Mucosa of descending colon (tissue), 3 donors: ENCODE results near the gene APBB2. TPM values are rescaled to one million over a fixed set of nuclear protein-coding genes. Genes with fewer than 3 reads are reported as not detected.

Experiments used
- ATAC-seq: fragments of 200-7000 bp; cut with Tn5 transposase; one replicate; pipeline ENCODE4 v1.9.1; 2020; ENCODE audit warnings: mild to moderate bottlenecking, moderate library complexity
- DNase-seq, 3 donors: peaks; one replicate each; pipeline ENCODE4 v3.0.0-alpha.2; 2020
- H3K36me3 ChIP-seq: fragments of 200-600 bp; one replicate; pipeline ENCODE4 v1.8.0; 2021; ENCODE audit warnings: low read depth, mild to moderate bottlenecking
- H3K4me1 ChIP-seq: fragments of 200-600 bp; one replicate; pipeline ENCODE4 v1.8.0; 2021; ENCODE audit warnings: low read depth, mild to moderate bottlenecking
- H3K4me3 ChIP-seq: fragments of 200-600 bp; one replicate; pipeline ENCODE4 v1.8.0; 2021; ENCODE audit warnings: mild to moderate bottlenecking
- H3K9me3 ChIP-seq: fragments of 200-600 bp; one replicate; pipeline ENCODE4 v1.8.0; 2021; ENCODE audit warnings: mild to moderate bottlenecking
- intact Hi-C, 2 donors: fragments of 100-400 bp; cut with DNase I in 1 of 2; cut with micrococcal nuclease in 1 of 2; formaldehyde crosslinking; loops; one replicate each; pipeline versions ENCODE4 v1.11.0 to v1.11.1; 2022; cut with DNase I, micrococcal nuclease
- total RNA-seq, 3 donors: library from RNA; stranded (reverse); fragmentation: NEBNext Ultra II Directional in 2 of 3; extraction: Animal tissue kit (Norgen Biotek cat#: 25700) in 2 of 3; gene quantifications; one replicate each; pipeline versions ENCODE4 v1.2.1 to v1.2.4, GENCODE V29; 2021 to 2023
- TF ChIP-seq, protein P1 (sequence below): fragments of 200-600 bp; IDR thresholded peaks from one replicate; pipeline ENCODE4 v1.8.0; 2022; ENCODE audit warnings: antibody characterized with exemption, mild to moderate bottlenecking
- donor health status: DM: no; HTN: no; CAD: no; lungs with moderate emphysema.
- donor health status: DM: no; HTN: no; CAD: no.
- donor health status: DM: no; HTN: yes; CAD: no.

APBB2 gene
- total RNA-seq, 3 donors from 2014 or later = 26.3 to 68.3 (median 29.6) TPM

- DNase-seq = no peak
- no peaks in the 10 kb centered on the region for H3K36me3 ChIP-seq
- no peaks in the 10 kb centered on the region for H3K4me1 ChIP-seq
- no peak for ATAC-seq
- TF ChIP-seq, protein P1, sequence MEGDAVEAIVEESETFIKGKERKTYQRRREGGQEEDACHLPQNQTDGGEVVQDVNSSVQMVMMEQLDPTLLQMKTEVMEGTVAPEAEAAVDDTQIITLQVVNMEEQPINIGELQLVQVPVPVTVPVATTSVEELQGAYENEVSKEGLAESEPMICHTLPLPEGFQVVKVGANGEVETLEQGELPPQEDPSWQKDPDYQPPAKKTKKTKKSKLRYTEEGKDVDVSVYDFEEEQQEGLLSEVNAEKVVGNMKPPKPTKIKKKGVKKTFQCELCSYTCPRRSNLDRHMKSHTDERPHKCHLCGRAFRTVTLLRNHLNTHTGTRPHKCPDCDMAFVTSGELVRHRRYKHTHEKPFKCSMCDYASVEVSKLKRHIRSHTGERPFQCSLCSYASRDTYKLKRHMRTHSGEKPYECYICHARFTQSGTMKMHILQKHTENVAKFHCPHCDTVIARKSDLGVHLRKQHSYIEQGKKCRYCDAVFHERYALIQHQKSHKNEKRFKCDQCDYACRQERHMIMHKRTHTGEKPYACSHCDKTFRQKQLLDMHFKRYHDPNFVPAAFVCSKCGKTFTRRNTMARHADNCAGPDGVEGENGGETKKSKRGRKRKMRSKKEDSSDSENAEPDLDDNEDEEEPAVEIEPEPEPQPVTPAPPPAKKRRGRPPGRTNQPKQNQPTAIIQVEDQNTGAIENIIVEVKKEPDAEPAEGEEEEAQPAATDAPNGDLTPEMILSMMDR = no peak
- H3K9me3 ChIP-seq = no peaks in the 10 kb centered on the region
- intact Hi-C loops = no loop called here
- no peak overlapping the region for H3K4me3 ChIP-seq
Measured at GRCh38 chr4:41014158-41014557, 200.2 kb downstream of the APBB2 start.

DNA sequence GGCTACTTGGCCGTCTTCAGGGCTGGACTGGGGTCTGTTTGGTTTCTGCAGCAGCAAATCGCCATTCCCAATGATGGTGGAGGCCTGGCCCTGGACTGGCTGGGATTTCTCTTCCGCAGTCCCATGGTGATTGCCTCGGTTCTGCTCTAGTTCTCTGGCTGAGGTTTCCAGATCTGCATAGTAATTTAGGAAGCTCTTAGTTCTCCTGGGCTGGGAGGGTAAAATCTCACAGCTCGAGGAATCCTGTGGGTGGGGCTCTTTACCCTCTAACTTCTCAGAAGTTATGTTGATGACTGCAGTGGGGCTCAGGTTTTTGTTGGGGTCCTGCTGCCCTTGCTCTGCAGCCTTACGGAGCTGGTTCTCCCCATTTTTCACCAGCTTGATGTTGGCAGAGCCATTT, 200.6 kb downstream of the APBB2 start:
- H3K9me3 ChIP-seq = no peaks in the 10 kb centered on the region
- ATAC-seq (no peak), DNase-seq (no peak)
- intact Hi-C loops = no loop called here
- H3K36me3 ChIP-seq = no peaks in the 10 kb centered on the region
- H3K4me3 ChIP-seq = no peak overlapping the region
- TF ChIP-seq, protein P1 = no peak
- no peaks in the 10 kb centered on the region for H3K4me1 ChIP-seq

GRCh38 chr4:41012911-41013310, 201.4 kb downstream of the APBB2 start:
- Histone ChIP-seq H3K9me3 (no peaks in the 10 kb centered on the region), H3K4me3 (no peak overlapping the region), H3K4me1 (no peaks in the 10 kb centered on the region), H3K36me3 (no peaks in the 10 kb centered on the region)
- ATAC-seq = no peak
- intact Hi-C loops = no loop called here
- no peak for DNase-seq
- TF ChIP-seq, protein P1 = no peak

DNA sequence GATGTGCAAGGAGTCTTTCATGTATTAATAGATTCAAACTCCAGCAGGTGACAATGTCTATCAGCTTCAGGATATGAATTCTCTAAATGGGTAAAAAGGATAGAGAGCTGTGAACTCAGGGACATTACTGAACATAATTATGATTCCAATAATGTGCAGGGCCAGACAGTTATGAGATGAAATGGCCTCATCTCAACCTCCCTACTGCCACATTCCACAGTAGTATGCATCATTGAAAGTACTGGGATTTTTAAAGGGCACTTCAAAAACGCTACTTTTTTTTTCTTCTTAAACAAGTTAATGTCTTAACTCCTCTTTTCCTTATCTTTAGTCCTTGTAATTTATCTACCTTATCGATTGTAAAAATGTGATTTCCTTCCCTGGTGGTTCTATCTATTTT, 202.0 kb downstream of the APBB2 start:
- H3K4me3 ChIP-seq = no peak overlapping the region
- TF ChIP-seq, protein P1 = no peak
- intact Hi-C loops = no loop called here
- no peak for DNase-seq
- ATAC-seq = no peak
- no peaks in the 10 kb centered on the region for H3K9me3 ChIP-seq
- H3K36me3 ChIP-seq = no peaks in the 10 kb centered on the region
- H3K4me1 ChIP-seq = no peaks in the 10 kb centered on the region

DNA sequence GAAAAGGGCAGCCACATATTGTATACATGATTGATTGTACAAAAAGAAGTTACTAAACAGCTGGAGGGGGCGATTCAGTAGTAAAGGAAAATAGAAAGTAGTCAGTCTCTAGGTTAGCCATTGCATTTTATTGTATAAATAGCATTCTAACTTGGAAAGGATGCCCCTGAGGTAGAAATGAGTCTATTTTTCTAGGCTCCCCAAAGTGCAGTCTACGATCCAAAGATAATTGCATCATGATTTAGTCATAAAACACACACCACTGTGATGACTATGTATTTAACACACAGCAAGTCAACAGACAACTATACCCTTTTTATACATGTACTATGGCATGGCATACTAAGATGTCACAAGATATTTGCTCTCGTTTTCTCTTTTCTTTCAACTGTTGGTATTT, 204.9 kb downstream of the APBB2 start:
- Histone ChIP-seq H3K4me1 (no peaks in the 10 kb centered on the region), H3K4me3 (no peak overlapping the region), H3K36me3 (no peaks in the 10 kb centered on the region), H3K9me3 (peaks cover 6% of the 10 kb centered on the region)
- intact Hi-C loops = no loop called here
- no peak for ATAC-seq
- DNase-seq = no peak
- TF ChIP-seq, protein P1 = no peak

- DNase-seq = no peak
- no peaks in the 10 kb centered on the region for H3K36me3 ChIP-seq
- H3K4me3 ChIP-seq = no peak overlapping the region
- intact Hi-C loops = no loop called here
- no peak for ATAC-seq
- TF ChIP-seq, protein P1 = no peak
- H3K9me3 ChIP-seq = peaks cover 6% of the 10 kb centered on the region
- no peaks in the 10 kb centered on the region for H3K4me1 ChIP-seq
Measured at GRCh38 chr4:41006141-41006540, 208.2 kb downstream of the APBB2 start.
